Nephron progenitor cell (in vitro differentiated cells): Measurements from ENCODE around the gene ADCY3.

Experiments used
- DNase-seq: peaks from one replicate; pipeline ENCODE4 v3.0.0; 2021
- H3K27ac Mint-ChIP-seq: 2 replicates; pipeline ENCODE4 v1.8.0; 2021; ENCODE audit warnings: mild to moderate bottlenecking, moderate library complexity, mixed read lengths
- H3K27me3 Mint-ChIP-seq: 2 replicates; pipeline ENCODE4 v1.8.0; 2021; ENCODE audit warnings: mild to moderate bottlenecking, low read depth, mixed read lengths; ENCODE audit not compliant: poor library complexity
- H3K36me3 Mint-ChIP-seq: 2 replicates; pipeline ENCODE4 v1.8.0; 2021; ENCODE audit warnings: low read depth, mixed read lengths
- H3K4me1 Mint-ChIP-seq: 2 replicates; pipeline ENCODE4 v1.8.0; 2021; ENCODE audit warnings: mixed read lengths
- H3K4me3 Mint-ChIP-seq: 2 replicates; pipeline ENCODE4 v1.8.0; 2021; ENCODE audit warnings: mild to moderate bottlenecking, moderate library complexity, mixed read lengths
- H3K9me3 Mint-ChIP-seq: 2 replicates; pipeline ENCODE4 v1.8.0; 2021; ENCODE audit warnings: mild to moderate bottlenecking, moderate library complexity, mixed read lengths
- TF ChIP-seq, protein P1 (sequence below): fragments of 200-600 bp; sonication (generic); IDR thresholded peaks from 2 replicates; pipeline ENCODE4 v1.5.0; 2021; ENCODE audit warnings: antibody characterized with exemption

ADCY3 gene

DNA sequence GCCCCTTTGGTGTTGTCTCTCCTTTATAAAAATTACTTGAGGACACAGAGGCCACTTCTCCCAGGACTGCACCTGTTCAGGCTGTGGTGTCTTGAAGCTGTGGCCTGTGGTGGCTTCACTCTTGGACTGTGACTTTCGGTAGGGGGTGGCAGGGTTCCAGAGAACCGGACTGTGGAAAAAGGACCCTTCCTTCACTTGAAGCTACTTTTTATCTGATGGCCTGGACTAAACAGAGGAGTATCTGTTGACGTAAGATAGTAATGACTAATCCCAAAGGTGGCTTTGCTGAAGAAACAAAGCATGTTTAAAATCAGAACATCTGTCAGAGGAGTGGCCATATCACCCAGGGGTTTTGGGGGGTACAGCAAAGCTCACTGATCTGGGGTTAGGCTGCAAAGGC is 66.0 kb downstream of the ADCY3 start:
- Mint-ChIP-seq H3K4me3 (no peak overlapping the region), H3K4me1 (peaks cover 30% of the 10 kb centered on the region), H3K36me3 (peaks cover 27% of the 10 kb centered on the region), H3K27me3 (peaks cover 2% of the 10 kb centered on the region), H3K27ac (peak overlapping the region; percentile 40), H3K9me3 (peaks cover 4% of the 10 kb centered on the region)
- no peak for DNase-seq
- TF ChIP-seq, protein P1, sequence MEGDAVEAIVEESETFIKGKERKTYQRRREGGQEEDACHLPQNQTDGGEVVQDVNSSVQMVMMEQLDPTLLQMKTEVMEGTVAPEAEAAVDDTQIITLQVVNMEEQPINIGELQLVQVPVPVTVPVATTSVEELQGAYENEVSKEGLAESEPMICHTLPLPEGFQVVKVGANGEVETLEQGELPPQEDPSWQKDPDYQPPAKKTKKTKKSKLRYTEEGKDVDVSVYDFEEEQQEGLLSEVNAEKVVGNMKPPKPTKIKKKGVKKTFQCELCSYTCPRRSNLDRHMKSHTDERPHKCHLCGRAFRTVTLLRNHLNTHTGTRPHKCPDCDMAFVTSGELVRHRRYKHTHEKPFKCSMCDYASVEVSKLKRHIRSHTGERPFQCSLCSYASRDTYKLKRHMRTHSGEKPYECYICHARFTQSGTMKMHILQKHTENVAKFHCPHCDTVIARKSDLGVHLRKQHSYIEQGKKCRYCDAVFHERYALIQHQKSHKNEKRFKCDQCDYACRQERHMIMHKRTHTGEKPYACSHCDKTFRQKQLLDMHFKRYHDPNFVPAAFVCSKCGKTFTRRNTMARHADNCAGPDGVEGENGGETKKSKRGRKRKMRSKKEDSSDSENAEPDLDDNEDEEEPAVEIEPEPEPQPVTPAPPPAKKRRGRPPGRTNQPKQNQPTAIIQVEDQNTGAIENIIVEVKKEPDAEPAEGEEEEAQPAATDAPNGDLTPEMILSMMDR: no peak

DNA sequence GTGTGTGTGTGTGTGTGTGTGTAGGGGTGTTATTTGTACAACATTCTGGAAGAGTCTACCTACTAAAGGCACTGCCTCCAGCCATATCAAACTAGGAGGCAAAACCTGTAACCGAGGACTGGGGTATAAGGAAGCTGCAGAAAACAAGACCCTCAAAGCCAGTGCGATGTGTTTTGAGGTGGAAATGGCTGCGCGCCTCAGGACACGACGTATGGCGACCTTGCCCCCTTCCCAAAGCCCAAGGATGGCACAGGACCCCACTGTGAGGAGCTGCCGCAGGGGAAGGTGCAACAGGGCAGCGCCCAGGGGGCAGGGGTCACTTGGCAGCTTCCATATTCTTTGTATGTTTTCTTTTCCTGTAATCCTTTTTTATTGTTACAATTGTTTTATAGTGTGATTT is 67.0 kb downstream of the ADCY3 start:
- Mint-ChIP-seq H3K27ac (no peak overlapping the region), H3K36me3 (peaks cover 25% of the 10 kb centered on the region), H3K27me3 (peaks cover 3% of the 10 kb centered on the region), H3K9me3 (peaks cover 11% of the 10 kb centered on the region), H3K4me3 (no peak overlapping the region), H3K4me1 (peaks cover 30% of the 10 kb centered on the region)
- no peak for DNase-seq
- TF ChIP-seq, protein P1: no peak

DNA sequence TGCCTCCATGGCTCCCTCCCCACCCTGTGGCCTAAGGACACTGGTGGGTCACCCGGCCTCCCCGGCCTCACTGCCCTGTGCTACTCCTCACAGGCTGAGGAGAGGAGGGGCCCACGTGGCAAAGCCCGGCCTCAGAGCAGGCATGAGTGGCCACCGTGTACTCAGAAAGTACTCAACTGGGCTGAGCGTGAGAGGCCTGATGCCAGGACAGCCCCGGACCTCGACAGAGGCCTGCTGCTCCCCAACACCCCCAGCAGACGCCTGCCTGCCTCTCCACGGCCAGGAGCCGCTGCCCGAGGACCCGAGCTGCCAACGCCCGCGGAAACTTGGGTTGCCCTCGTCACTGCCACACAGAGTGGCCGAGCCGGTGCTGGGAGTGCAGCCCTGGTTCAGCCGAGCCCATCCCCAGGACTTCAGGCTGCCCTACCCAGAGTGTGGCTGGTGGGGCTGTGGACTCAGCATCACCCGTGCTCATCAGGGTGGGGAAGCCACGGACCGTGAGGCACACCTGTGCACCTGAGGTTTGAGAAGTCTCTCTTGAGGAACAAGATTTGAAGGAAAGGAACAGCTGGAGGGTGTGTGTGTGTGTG is 67.5 kb downstream of the ADCY3 start:
- no peak for DNase-seq
- Mint-ChIP-seq H3K4me1 (peaks cover 30% of the 10 kb centered on the region), H3K4me3 (no peak overlapping the region), H3K36me3 (peaks cover 28% of the 10 kb centered on the region), H3K27me3 (peaks cover 3% of the 10 kb centered on the region), H3K9me3 (peaks cover 14% of the 10 kb centered on the region), H3K27ac (no peak overlapping the region)
- TF ChIP-seq, protein P1: no peak

DNA sequence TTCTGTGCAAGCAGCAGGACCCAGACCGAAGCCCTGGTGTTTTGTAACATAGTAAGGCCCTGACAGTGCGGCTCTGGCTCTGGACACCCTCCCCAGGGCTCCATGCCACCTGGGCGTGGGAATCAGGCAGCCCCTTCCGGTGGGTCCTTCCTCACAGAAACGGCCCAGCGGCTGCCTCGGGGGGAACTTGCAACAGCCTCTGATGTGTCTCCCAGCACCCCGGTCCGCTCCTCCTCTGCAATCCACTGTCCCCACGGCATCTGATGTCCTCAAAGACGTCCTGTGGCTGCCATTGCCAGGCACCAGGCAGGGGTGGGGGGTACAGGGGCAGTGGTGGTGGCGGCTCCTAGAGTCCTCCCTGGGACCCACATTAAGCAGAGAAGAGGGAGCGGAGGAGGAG is 68.0 kb downstream of the ADCY3 start:
- no peak overlapping the region for H3K27ac Mint-ChIP-seq

DNA sequence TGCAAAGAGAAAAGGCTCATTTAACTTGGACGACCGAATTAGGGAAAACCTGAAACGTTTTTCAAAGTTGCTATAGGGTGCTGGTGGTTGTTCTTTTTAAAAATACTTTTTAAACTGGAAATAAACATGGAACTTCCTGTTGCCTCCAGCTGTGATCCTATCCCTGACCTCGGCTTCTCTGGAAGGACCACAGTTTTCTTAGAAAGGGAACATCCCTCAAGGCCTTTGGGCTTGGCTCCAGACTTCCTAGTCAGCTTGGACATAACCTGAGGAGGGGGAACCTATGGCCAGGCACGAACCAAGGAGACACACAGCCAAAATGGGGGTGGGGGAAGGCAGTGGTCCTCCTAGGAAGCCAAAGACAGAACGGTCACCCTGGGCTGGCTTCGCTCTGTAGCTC is 69.1 kb downstream of the ADCY3 start:
- Mint-ChIP-seq H3K27ac (no peak overlapping the region), H3K36me3 (peaks cover 42% of the 10 kb centered on the region), H3K4me1 (peaks cover 20% of the 10 kb centered on the region), H3K27me3 (peaks cover 3% of the 10 kb centered on the region), H3K4me3 (no peak overlapping the region), H3K9me3 (peaks cover 30% of the 10 kb centered on the region)
- DNase-seq: no peak
- TF ChIP-seq, protein P1: no peak

More for the DNA sequence above, 68.0 kb downstream of the ADCY3 start:
- no peak for DNase-seq
- Mint-ChIP-seq H3K9me3 (peaks cover 19% of the 10 kb centered on the region), H3K27me3 (peaks cover 3% of the 10 kb centered on the region), H3K4me3 (no peak overlapping the region), H3K4me1 (peaks cover 30% of the 10 kb centered on the region), H3K36me3 (peaks cover 33% of the 10 kb centered on the region)
- TF ChIP-seq, protein P1: no peak

DNA sequence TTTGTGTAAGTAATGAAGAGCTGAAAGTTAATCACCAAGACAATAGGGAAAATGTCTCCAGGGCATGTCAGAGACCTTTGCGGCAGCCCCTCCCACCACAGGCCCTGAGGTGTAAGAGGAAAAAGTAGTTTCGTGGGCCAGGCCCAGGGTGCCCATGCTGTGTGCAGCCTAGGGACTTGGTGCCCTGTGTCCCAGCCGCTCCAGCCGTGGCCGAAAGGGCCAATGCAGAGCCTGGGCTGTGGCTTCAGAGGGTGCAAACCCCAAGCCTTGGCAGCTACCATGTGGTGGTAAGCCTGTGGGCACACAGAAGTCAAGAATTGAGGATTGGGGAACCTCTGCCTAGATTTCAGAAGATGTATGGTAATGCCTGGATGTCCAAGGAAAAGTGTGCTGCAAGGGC is 74.3 kb downstream of the ADCY3 start:
- Mint-ChIP-seq H3K27ac (no peak overlapping the region), H3K4me3 (no peak overlapping the region), H3K36me3 (peaks cover 48% of the 10 kb centered on the region), H3K4me1 (peaks cover 1% of the 10 kb centered on the region), H3K27me3 (peaks cover 5% of the 10 kb centered on the region), H3K9me3 (peaks cover 40% of the 10 kb centered on the region)
- TF ChIP-seq, protein P1: no peak
- no peak for DNase-seq
